Body of pancreas (tissue), 4 donors: Measurements from ENCODE around the gene LYRM4.

Source experiments
- CTCF ChIP-seq, 7 experiments: fragments of 450-650 bp in 4 of 7; fragments of 200-600 bp in 3 of 7; sonication (generic) in 3 of 7; IDR thresholded peaks; one replicate each; pipeline ENCODE4 v1.5.1; 2016 to 2019; ENCODE audit warnings: antibody characterized with exemption in 7 of 7
- POLR2A ChIP-seq, 3 donors: fragments of 450-650 bp; IDR thresholded peaks; one replicate each; pipeline ENCODE4 v1.6.1; 2016; ENCODE audit warnings: antibody characterized with exemption in 3 of 3, mild to moderate bottlenecking in 2 of 3

- TF ChIP-seq POLR2A (IDR thresholded peaks at IDR 0.05), result no peak
- no peak for TF ChIP-seq CTCF (IDR thresholded peaks at IDR 0.05)
Observed at GRCh38 chr6:5119090-5119951, 141.4 kb downstream of the LYRM4 start.
